Activated T-cell treated with anti-CD3 and anti-CD28 coated beads, Interleukin-2, amount 50 U/mL, for 1 hour (primary cell): Measurements from ENCODE around the gene TRIP11.

Experiments used
- DNase-seq: peaks from one replicate; pipeline ENCODE4 v3.0.0-alpha.2; 2020

Gene TRIP11

GRCh38 chr14:92009604-92010003, 30.3 kb downstream of the TRIP11 start:
- DNase-seq = no peak

- no peak for DNase-seq
These were observed 34.8 kb downstream of the TRIP11 start for GRCh38 chr14:92005019-92005418.

GRCh38 chr14:92004062-92004461, 35.8 kb downstream of the TRIP11 start:
- DNase-seq = no peak

DNA sequence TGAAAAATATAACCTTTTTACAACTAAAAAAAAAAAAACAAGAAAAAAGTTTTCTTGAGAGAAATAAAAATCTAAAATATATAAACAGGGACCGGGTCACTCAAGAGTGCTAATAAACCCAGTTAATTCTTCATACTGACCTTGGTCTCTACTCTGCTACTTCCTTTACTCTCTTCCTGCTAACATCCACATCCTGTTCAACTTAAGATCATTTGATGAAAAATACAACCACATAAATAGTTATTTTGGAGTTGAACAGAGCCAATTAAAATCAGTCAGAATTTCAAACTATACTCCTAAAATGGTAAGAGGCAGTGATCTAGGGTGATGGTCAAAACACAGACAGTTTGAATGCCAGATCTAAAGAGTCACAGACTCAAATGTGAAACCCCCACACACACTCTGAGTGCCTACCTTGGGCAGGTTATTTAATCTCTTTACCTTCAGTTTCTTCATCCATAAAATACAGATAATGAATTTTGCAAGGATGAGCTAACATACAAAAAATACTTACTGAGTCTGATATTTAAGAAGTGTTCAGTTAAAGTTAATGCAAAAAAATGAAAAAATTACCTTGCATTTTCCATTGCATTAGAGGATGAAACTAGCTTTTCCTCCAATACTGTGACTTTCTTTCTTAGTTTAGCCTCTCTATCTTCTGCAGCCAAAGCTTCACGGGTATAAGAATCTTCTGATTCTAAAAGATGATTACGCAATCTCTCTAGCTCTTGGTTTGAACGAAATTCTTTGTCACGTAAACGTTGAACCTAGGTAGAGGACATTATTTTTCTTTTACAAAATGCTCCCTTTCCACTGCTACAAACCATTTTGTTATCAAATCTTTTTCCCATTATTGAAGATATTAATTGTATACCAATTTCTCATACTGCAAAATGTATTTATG, 40.9 kb downstream of the TRIP11 start:
- DNase-seq = no peak

- DNase-seq = no peak
These were observed 42.4 kb downstream of the TRIP11 start for GRCh38 chr14:91997492-91997891.

GRCh38 chr14:91996948-91997371, 42.9 kb downstream of the TRIP11 start:
- no peak for DNase-seq

DNA sequence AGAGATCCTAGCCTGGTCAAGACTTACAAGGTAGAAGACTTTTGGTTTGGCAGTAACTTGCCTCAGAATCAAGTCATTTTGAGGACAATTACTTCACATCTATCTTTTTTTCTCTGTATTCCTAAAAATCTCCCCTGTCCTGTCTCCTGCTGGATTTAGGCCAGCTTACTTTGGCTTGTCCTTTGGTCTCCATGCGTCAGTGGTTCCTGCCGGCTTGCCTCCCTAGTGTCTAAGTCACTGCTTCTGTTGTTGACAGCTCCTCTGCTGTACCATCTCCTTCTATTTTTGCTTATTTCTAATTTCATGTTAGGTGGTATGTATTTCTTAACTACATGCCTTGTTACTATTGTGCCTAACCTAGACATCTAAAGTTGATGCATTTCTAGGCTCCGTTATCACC, 52.7 kb downstream of the TRIP11 start:
- no peak for DNase-seq

DNA sequence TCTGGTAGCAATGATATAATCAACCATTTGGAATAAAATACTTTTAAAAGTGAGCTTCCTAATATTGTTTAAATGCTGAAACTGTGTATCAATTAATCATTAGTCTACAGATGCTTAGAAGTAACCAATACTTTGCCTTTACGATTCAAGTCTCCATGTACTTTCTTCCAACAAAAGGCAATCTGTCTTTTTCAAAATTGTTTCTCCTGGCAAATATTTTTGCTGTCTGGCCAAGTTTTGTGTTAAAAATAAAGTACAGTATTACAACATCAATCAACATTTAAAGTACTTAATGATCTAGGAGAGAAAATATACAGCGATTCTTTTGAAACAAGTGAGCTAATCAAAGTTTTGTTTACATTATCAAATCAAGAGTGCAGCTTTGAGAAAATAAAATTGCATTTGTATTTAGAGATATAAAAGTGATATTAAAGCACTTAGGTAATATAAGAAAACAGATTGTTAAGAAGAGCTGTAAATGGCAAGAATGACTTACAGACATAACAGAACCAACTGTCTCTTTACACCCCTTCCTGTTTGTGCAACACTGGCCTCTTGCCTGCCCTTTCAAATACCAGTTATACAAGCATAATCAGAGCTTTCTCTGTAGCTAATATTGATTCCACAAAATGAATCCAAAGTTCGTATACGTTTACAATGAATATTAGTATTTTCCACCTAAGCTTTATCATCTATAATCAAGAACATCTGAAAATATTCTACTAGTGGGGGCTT, 54.2 kb downstream of the TRIP11 start:
- no peak for DNase-seq

DNA sequence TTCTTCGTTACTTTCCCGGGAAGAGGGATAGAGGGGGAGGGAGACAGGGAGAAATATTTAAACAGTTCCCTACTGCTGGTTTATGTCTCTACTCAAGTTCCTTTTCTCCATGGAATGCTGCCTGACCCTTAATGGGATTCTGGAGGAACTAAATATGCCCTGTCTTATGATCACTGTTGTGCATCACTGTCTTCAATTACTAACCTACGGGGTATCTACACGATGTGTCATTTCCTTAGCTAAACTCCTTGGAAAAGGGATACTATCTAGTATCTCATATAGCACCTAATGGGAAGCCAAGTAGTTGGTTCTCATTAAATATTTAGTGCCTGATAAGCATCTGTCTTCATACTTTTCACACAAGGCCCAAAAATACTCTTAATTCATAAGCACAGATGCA, 54.9 kb downstream of the TRIP11 start:
- DNase-seq = no peak

DNA sequence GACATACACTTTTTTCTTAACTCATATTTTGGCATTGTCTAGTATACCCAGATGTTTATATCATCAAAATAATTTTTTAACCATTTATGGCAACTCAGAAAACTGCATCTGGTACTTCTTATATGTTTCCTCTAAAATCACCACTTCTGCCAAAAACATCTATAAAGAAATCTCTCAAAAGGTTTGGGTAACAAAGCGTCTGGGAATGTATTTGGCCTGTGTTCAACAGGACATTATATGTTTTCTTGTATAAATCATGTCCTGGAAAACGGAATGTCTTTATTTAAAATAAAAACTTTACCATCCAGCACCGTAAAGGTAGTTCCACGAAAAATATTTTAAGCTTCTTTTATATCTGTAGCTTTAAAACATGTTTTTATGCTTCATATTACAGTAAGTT, 56.3 kb downstream of the TRIP11 start:
- no peak for DNase-seq

- DNase-seq = no peak
These were observed 59.7 kb downstream of the TRIP11 start for GRCh38 chr14:91980157-91980556.

GRCh38 chr14:91977884-91978283, 62.0 kb downstream of the TRIP11 start:
- no peak for DNase-seq

- no peak for DNase-seq
These were observed 64.1 kb downstream of the TRIP11 start for GRCh38 chr14:91975763-91976162.

- no peak for DNase-seq
These were observed 68.6 kb downstream of the TRIP11 start for GRCh38 chr14:91971188-91971778.

DNA sequence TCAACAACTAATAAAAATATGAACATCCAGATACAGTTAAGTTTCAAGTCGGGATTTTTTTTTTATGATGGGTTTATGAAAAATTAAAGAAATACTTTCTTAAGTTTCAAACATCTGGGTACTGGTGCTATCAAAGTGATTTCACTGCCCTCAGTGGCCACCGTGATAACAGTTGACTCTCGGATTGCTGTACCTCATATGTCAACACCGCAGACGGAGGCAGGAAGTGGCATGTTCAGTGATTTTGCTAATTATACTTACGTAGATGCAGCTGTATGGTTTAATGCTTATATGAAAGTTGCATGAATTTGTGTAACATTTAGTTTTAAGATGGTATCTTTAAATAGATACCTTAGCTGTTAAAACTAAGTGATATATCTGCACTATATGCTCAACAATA, 71.6 kb downstream of the TRIP11 start:
- no peak for DNase-seq

GRCh38 chr14:91964724-91965123, 75.1 kb downstream of the TRIP11 start:
- DNase-seq = no peak

GRCh38 chr14:91964011-91964410, 75.8 kb downstream of the TRIP11 start:
- DNase-seq = no peak

GRCh38 chr14:91963465-91963864, 76.4 kb downstream of the TRIP11 start:
- DNase-seq = no peak

- no peak for DNase-seq
These were observed 78.3 kb downstream of the TRIP11 start for GRCh38 chr14:91961297-91962220.

DNA sequence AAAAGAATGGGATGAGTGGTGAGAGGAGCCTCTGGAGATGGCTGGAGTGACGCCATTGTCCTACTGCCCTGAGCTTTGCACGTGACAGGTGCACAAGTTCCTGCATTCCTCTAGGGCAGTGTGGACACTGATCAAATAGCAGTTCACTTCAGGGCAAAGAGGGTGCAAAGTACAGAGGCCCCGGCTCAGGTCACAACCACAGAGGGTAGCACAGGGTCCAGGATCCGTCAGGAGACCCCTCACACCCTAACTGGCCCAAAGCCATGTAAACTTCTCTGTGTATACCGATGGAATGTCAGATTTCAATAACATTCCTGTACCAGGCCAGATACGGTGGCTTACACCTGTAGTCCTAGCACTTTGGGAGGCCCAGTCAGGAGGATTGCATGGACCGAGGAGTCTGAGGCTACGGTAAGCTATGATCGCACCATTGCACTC, 82.0 kb downstream of the TRIP11 start:
- no peak for DNase-seq

DNA sequence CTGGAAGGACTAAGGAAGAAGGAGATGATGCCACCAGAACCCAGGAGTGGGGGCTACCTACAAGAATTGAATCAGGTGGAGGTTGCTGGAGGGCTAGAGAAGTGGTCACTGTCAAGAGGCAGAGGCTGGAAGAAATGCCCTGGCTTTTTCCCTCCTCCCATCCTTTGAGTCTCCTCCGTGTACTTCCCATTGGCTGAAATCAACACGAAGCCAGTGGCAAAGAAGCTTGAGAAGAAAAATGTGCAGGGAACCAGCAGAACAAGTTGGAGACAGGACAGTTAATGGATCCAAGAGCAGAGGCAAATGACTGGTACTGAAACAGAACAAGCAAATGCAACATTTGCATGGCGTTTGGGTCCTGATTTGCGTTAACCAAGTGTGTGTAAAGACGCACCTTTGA, 83.2 kb downstream of the TRIP11 start:
- no peak for DNase-seq

- no peak for DNase-seq
These were observed 84.7 kb downstream of the TRIP11 start for GRCh38 chr14:91955168-91955567.
